A549 (cell line): ENCODE results near the gene BCR. TPM values are rescaled to one million over a fixed set of nuclear protein-coding genes. Genes with fewer than 3 reads are reported as not detected.

Experiments
- ATAC-seq, 2 experiments: fragments of 200-7000 bp in 1 of 2; fragments of >200 bp in 1 of 2; cut with Nextera tagmentation in 1 of 2; cut with Tn5 transposase in 1 of 2; 3 replicates each; pipeline versions ENCODE4 v1.8.0 to v1.9.1; 2018 to 2020; ENCODE audit warnings: mild to moderate bottlenecking in 1 of 2, moderate library complexity in 1 of 2
- CTCF ChIA-PET: fragments of 300-600 bp; sonication (Branson Sonifier 250); formaldehyde crosslinking; extraction: SDS; loops from one replicate; lab custom pipeline; 2021; ENCODE audit warnings: antibody characterized with exemption, inconsistent platforms; lab: Yijun Ruan, JAX
- POLR2A ChIA-PET: fragments of 350-600 bp; formaldehyde crosslinking; extraction: SDS; loops from one replicate; lab custom pipeline; 2021; ENCODE audit warnings: antibody characterized with exemption, inconsistent platforms; lab: Yijun Ruan, JAX
- DNase-seq, 2 experiments: peaks; one replicate each; pipeline versions ENCODE4 v3.0.0 to v3.0.0-alpha.2; 2011 to 2016; ENCODE audit warnings: low read depth in 1 of 2, low spot score in 1 of 2
- FAIRE-seq: peaks from 2 replicates; lab custom pipeline; 2011; peaks lifted over from hg19 to GRCh38; lab: Jason Lieb, UNC
- H3K27ac ChIP-seq, 2 experiments: fragments of >200 bp; sonication (Bioruptor Twin); formaldehyde crosslinking; 3 replicates each; pipeline ENCODE4 v1.5.1; 2016 to 2017
- H3K4me1 ChIP-seq: fragments of >200 bp; sonication (Bioruptor Twin); formaldehyde crosslinking; 3 replicates; pipeline ENCODE4 v1.6.1; 2016
- H3K4me2 ChIP-seq: fragments of >200 bp; sonication (Bioruptor Twin); formaldehyde crosslinking; 3 replicates; pipeline ENCODE4 v1.6.1; 2016
- H3K4me3 ChIP-seq: fragments of >200 bp; sonication (Bioruptor Twin); formaldehyde crosslinking; 3 replicates; pipeline ENCODE4 v1.5.1; 2016
- H3K9me3 ChIP-seq: fragments of >200 bp; sonication (Bioruptor Twin); formaldehyde crosslinking; 3 replicates; pipeline ENCODE4 v1.6.1; 2016
- CEBPB ChIP-seq, 2 experiments: fragments of >200 bp in 1 of 2; sonication (Bioruptor Twin) in 1 of 2; formaldehyde crosslinking in 1 of 2; IDR thresholded peaks; 2 replicates each; pipeline ENCODE4 v1.6.1; 2012 to 2016
- CHD4 ChIP-seq: fragments of 200-600 bp; sonication (generic); IDR thresholded peaks from 2 replicates; pipeline ENCODE4 v1.6.1; 2016; ENCODE audit warnings: antibody characterized with exemption, mild to moderate bottlenecking, borderline replicate concordance
- E2F6 ChIP-seq: IDR thresholded peaks from 2 replicates; pipeline ENCODE4 v1.6.1; 2012; ENCODE audit warnings: low read depth, borderline replicate concordance
- EHMT2 ChIP-seq: fragments of 200-600 bp; sonication (generic); IDR thresholded peaks from 2 replicates; pipeline ENCODE4 v1.6.1; 2016; ENCODE audit warnings: antibody characterized with exemption, low read depth, mild to moderate bottlenecking, moderate library complexity
- HDAC2 ChIP-seq: fragments of 200-600 bp; sonication (generic); IDR thresholded peaks from 2 replicates; pipeline ENCODE4 v1.6.1; 2016
- HES2 ChIP-seq: fragments of >200 bp; sonication (Bioruptor Twin); formaldehyde crosslinking; IDR thresholded peaks from 2 replicates; pipeline ENCODE4 v1.6.1; 2016
- HMGXB4 ChIP-seq: fragments of 250-450 bp; sonication (Bioruptor Pico); IDR thresholded peaks from 2 replicates; pipeline ENCODE4 v1.5.0; 2021; ENCODE audit warnings: mild to moderate bottlenecking, moderate library complexity, borderline replicate concordance
- HOXB13 ChIP-seq: fragments of 250-450 bp; sonication (Bioruptor Pico); IDR thresholded peaks from 2 replicates; pipeline ENCODE4 v1.5.0; 2020; ENCODE audit warnings: low read depth, mild to moderate bottlenecking, moderate library complexity
- HOXB5 ChIP-seq: fragments of 250-450 bp; sonication (Bioruptor Pico); IDR thresholded peaks from 2 replicates; pipeline ENCODE4 v1.5.0; 2020; ENCODE audit warnings: mild to moderate bottlenecking, moderate library complexity
- JUNB ChIP-seq: fragments of >200 bp; sonication (Bioruptor Twin); formaldehyde crosslinking; IDR thresholded peaks from 2 replicates; pipeline ENCODE4 v1.6.1; 2016
- KDM5A ChIP-seq: fragments of 200-600 bp; sonication (generic); IDR thresholded peaks from 2 replicates; pipeline ENCODE4 v1.6.1; 2016; ENCODE audit warnings: antibody characterized with exemption, mild to moderate bottlenecking
- MAX ChIP-seq: IDR thresholded peaks from 2 replicates; pipeline ENCODE4 v1.6.1; 2012
- NFE2L2 ChIP-seq: fragments of 150-350 bp; conservative IDR thresholded peaks from 2 replicates; pipeline ENCODE4 v1.6.1; 2014; ENCODE audit warnings: low read length
- NPAS2 ChIP-seq: fragments of 250-450 bp; sonication (Bioruptor Pico); IDR thresholded peaks from 2 replicates; pipeline ENCODE4 v1.8.0; 2022; ENCODE audit warnings: mild to moderate bottlenecking, moderate library complexity, borderline replicate concordance
- PBX3 ChIP-seq: IDR thresholded peaks from 2 replicates; pipeline ENCODE4 v1.6.1; 2012
- PHF8 ChIP-seq: fragments of 200-600 bp; sonication (generic); IDR thresholded peaks from 2 replicates; pipeline ENCODE4 v1.6.1; 2016; ENCODE audit warnings: low read depth, mild to moderate bottlenecking, antibody characterized with exemption, moderate library complexity, borderline replicate concordance
- POLR2AphosphoS2 ChIP-seq: conservative IDR thresholded peaks from 2 replicates; pipeline ENCODE4 v1.6.1; 2012; ENCODE audit warnings: low read length, improper control_type of control experiment, inconsistent platforms
- RAD21 ChIP-seq, 2 experiments: fragments of >200 bp in 1 of 2; sonication (Bioruptor Twin) in 1 of 2; formaldehyde crosslinking in 1 of 2; IDR thresholded peaks in 1 of 2; conservative IDR thresholded peaks in 1 of 2; 2 replicates in 1 of 2; 3 replicates in 1 of 2; pipeline ENCODE4 v1.6.1; 2012 to 2018; ENCODE audit warnings: inconsistent platforms in 1 of 2
- RFX5 ChIP-seq: fragments of 450-650 bp; IDR thresholded peaks from 2 replicates; pipeline ENCODE4 v1.7.1; 2014; ENCODE audit warnings: antibody characterized with exemption, mild to moderate bottlenecking, moderate library complexity
- SREBF2 ChIP-seq: fragments of 450-650 bp; IDR thresholded peaks from 2 replicates; pipeline ENCODE4 v1.6.1; 2014; ENCODE audit warnings: mild to moderate bottlenecking, moderate library complexity
- USF2 ChIP-seq: fragments of 450-650 bp; IDR thresholded peaks from 2 replicates; pipeline ENCODE4 v1.6.1; 2014; ENCODE audit warnings: antibody characterized with exemption
- ZC3H11A ChIP-seq: fragments of 450-650 bp; IDR thresholded peaks from 2 replicates; pipeline ENCODE4 v1.6.1; 2014; ENCODE audit warnings: antibody characterized with exemption, mild to moderate bottlenecking
- ZSCAN20 ChIP-seq: fragments of 250-450 bp; sonication (Bioruptor Pico); IDR thresholded peaks from 2 replicates; pipeline ENCODE4 v1.8.0; 2022; ENCODE audit warnings: mild to moderate bottlenecking, moderate library complexity
- WGBS: methylation state at CpG from one replicate; pipeline ENCODE4 v1.1.6; 2017; ENCODE audit errors: missing lambda C conversion rate; 5-methylcytosine and 5-hydroxymethylcytosine counted together
- polyA plus RNA-seq, 4 experiments: library from polyadenylated mRNA; depleted of rRNA in 3 of 4; stranded (reverse); fragments of >200 nt; fragmentation: RNase III in 1 of 4; extraction: RNeasy Plus Mini Kit Qiagen cat#74134 plus additional on column Dnase treatment in 1 of 4; gene quantifications; 2 replicates in 3 of 4; 3 replicates in 1 of 4; pipeline ENCODE4 v1.2.3, GENCODE V29; 2011 to 2017

Gene BCR
- polyA plus RNA-seq, 2 of the 4 experiments (the other 2 are of a cell fraction) = 14.7 to 16.4 TPM

DNA sequence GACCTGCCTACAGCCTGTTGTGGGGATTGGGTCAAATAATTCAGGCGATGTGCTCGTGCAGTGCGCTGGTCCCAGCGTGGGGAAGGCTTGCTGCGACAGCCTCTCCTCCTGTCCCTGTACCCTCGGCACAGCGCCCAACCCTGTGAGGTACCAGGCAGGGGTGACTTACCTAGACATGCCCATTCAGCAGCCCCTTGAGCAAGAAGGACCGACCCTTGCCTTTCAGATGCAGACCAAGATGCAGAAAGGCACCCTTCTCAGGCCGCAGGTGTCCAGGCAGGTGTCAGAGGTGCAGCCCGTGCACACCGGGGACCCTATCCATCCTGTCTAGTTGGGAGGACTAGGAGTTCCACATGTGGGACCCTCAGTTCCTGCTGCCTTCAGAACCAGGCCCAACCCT is 102.7 kb downstream of the BCR start:
- no peak for DNase-seq
- H3K4me2 ChIP-seq = no peak overlapping the region
- H3K9me3 ChIP-seq = no peaks in the 10 kb centered on the region
- TF ChIP-seq RFX5 (no peak), HMGXB4 (CRISPR knock-in tag) (no peak), EHMT2 (no peak), HDAC2 (no peak), PBX3 (no peak), RAD21 (conservative IDR thresholded peaks at IDR 0.05 in 1 of 2, IDR thresholded peaks at IDR 0.05 in 1 of 2) (no peak), E2F6 (no peak), JUNB (no peak), NFE2L2 (no peak)
- TF ChIP-seq, all 56 proteins: peak for 0
- H3K4me3 ChIP-seq = no peak overlapping the region
- FAIRE-seq (no peak), ATAC-seq (no peak)
- peaks cover 27% of the 10 kb centered on the region for H3K4me1 ChIP-seq
- ChIA-PET CTCF (interaction anchor here (1.5 to 7.5 kb wide), 12 partner anchors 8 to 136 kb away, joined by 3 to 186 read pairs (median 10); partner anchors contain the start of gene BCR), POLR2A (interaction anchor here (1.5 kb wide), 1 partner anchor 102 kb away, joined by 5 read pairs; no protein-coding TSS in a partner anchor)
- WGBS = 100% methylated on average over 9 of the region's 11 CpGs
- H3K27ac ChIP-seq = peak overlapping the region; percentile 40 to 77; a peak in 3 of 6 replicates

GRCh38 chr22:23283591-23284503 is 103.5 kb downstream of the BCR start:
- ATAC-seq (no peak), DNase-seq (no peak), FAIRE-seq (no peak)
- Histone ChIP-seq H3K4me2 (no peak overlapping the region), H3K4me1 (peaks cover 21% of the 10 kb centered on the region), H3K4me3 (no peak overlapping the region), H3K27ac (peak overlapping the region in 1 of 2 experiments; percentile 40; a peak in 1 of 6 replicates), H3K9me3 (no peaks in the 10 kb centered on the region)
- CTCF ChIA-PET = interaction anchor here (0.8 to 7.5 kb wide), 3 partner anchors 9 to 108 kb away, joined by 3 to 186 read pairs (median 15); partner anchors contain the start of gene BCR
- WGBS = 74% methylated on average over 8 of the region's 22 CpGs
- POLR2A ChIA-PET = no interaction called here
- no peak for TF ChIP-seq HOXB13
- no peak for TF ChIP-seq NPAS2
- TF ChIP-seq SREBF2 = no peak
- TF ChIP-seq POLR2AphosphoS2 = no peak
- no peak for TF ChIP-seq KDM5A
- no peak for TF ChIP-seq HOXB5 (CRISPR knock-in tag)
- no peak for TF ChIP-seq CHD4
- TF ChIP-seq PHF8 = no peak
- no peak for TF ChIP-seq ZSCAN20 (CRISPR knock-in tag)
- TF ChIP-seq JUNB = no peak
- no peak for TF ChIP-seq ZC3H11A
- TF ChIP-seq USF2 = no peak
- no peak for TF ChIP-seq MAX
- TF ChIP-seq PBX3 = no peak
- no peak for TF ChIP-seq CEBPB (IDR thresholded peaks at IDR 0.05)
- TF ChIP-seq E2F6 = no peak
- TF ChIP-seq HES2 = no peak
